CD14-positive monocyte (primary cell): ENCODE results near the gene MLYCD. TPM values are rescaled to one million over a fixed set of nuclear protein-coding genes. Genes with fewer than 3 reads are reported as not detected.

Experiments
- DNase-seq, 3 donors: peaks; one replicate each; pipeline ENCODE4 v3.0.0-alpha.2; 2011 to 2022
- H2AFZ ChIP-seq: 2 replicates; pipeline ENCODE4 v1.6.0; 2012; ENCODE audit warnings: mild to moderate bottlenecking, low read depth, low read length, inconsistent platforms; ENCODE audit not compliant: insufficient read depth, poor library complexity, severe bottlenecking
- H3K27ac ChIP-seq, 2 donors: 1 replicate in 1 of 2; 2 replicates in 1 of 2; pipeline ENCODE4 v1.5.1; 2012 to 2013; ENCODE audit warnings: low read length in 2 of 2, control low read depth in 1 of 2, inconsistent platforms in 1 of 2, low read depth in 1 of 2, mild to moderate bottlenecking in 1 of 2
- H3K27me3 ChIP-seq, 2 donors: one replicate each; pipeline versions ENCODE4 v1.6.0 to v1.6.1; 2011 to 2013; ENCODE audit warnings: low read length in 2 of 2; ENCODE audit not compliant: control insufficient read depth in 2 of 2, insufficient read depth in 2 of 2
- H3K36me3 ChIP-seq, 2 donors: replicated peaks in 1 of 2; 1 replicate in 1 of 2; 2 replicates in 1 of 2; pipeline versions ENCODE4 v1.5.1 to v1.6.1; 2012 to 2013; ENCODE audit warnings: low read length in 2 of 2, control low read depth in 1 of 2, inconsistent platforms in 1 of 2, mild to moderate bottlenecking in 1 of 2; ENCODE audit not compliant: insufficient read depth in 2 of 2, control insufficient read depth in 1 of 2
- H3K4me1 ChIP-seq, 2 donors: 1 replicate in 1 of 2; 2 replicates in 1 of 2; pipeline versions ENCODE4 v1.5.1 to v1.6.1; 2012 to 2013; ENCODE audit warnings: low read length in 2 of 2, control low read depth in 1 of 2, inconsistent platforms in 1 of 2, mild to moderate bottlenecking in 1 of 2, moderate library complexity in 1 of 2; ENCODE audit not compliant: insufficient read depth in 2 of 2, control insufficient read depth in 1 of 2
- H3K4me2 ChIP-seq: replicated peaks from 2 replicates; pipeline ENCODE3; 2012; ENCODE audit warnings: low read length, moderate library complexity, mild to moderate bottlenecking; ENCODE audit not compliant: poor library complexity, severe bottlenecking; ENCODE audit errors: extremely low read depth
- H3K4me3 ChIP-seq, 3 experiments: fragments of 200-600 bp in 1 of 3; sonication (generic) in 1 of 3; replicated peaks in 1 of 3; 1 replicate in 2 of 3; 2 replicates in 1 of 3; pipeline ENCODE4 v1.5.1; 2011 to 2013; ENCODE audit warnings: low read length in 3 of 3, mild to moderate bottlenecking in 3 of 3, control low read depth in 2 of 3, low read depth in 2 of 3, inconsistent platforms in 1 of 3, moderate library complexity in 1 of 3
- H3K79me2 ChIP-seq: 2 replicates; pipeline ENCODE4 v1.6.0; 2012; ENCODE audit warnings: mild to moderate bottlenecking, control low read depth, inconsistent platforms, low read length, moderate library complexity; ENCODE audit not compliant: insufficient read depth
- H3K9ac ChIP-seq: 2 replicates; pipeline ENCODE4 v1.6.0; 2017; ENCODE audit warnings: low read length, mild to moderate bottlenecking; ENCODE audit not compliant: insufficient read depth, poor library complexity, severe bottlenecking
- H3K9me3 ChIP-seq, 2 donors: replicated peaks in 1 of 2; 1 replicate in 1 of 2; 2 replicates in 1 of 2; pipeline versions ENCODE4 v1.5.1 to v1.6.1; 2012 to 2013; ENCODE audit warnings: low read length in 2 of 2, control low read depth in 1 of 2; ENCODE audit not compliant: control insufficient read depth in 1 of 2, insufficient read depth in 1 of 2
- H4K20me1 ChIP-seq: 2 replicates; pipeline ENCODE4 v1.6.0; 2012; ENCODE audit warnings: mild to moderate bottlenecking, low read length, control low read depth, moderate library complexity; ENCODE audit not compliant: insufficient read depth
- H3K27ac Mint-ChIP-seq, 7 donors: one replicate each; pipeline ENCODE4 v1.8.0; 2020; ENCODE audit warnings: mild to moderate bottlenecking in 7 of 7, mixed read lengths in 7 of 7, moderate library complexity in 6 of 7, inconsistent platforms in 2 of 7
- H3K27me3 Mint-ChIP-seq, 3 donors: one replicate each; pipeline ENCODE4 v1.8.0; 2021 to 2022; ENCODE audit warnings: low read depth in 3 of 3, mild to moderate bottlenecking in 3 of 3, mixed read lengths in 3 of 3, moderate library complexity in 3 of 3, inconsistent platforms in 1 of 3
- H3K36me3 Mint-ChIP-seq, 2 donors: one replicate each; pipeline ENCODE4 v1.8.0; 2020; ENCODE audit warnings: mixed read lengths in 2 of 2, inconsistent platforms in 1 of 2, mild to moderate bottlenecking in 1 of 2
- H3K4me1 Mint-ChIP-seq: one replicate; pipeline ENCODE4 v1.8.0; 2020; ENCODE audit warnings: mild to moderate bottlenecking, mixed read lengths
- H3K4me3 Mint-ChIP-seq, 2 donors: one replicate each; pipeline ENCODE4 v1.8.0; 2020; ENCODE audit warnings: mild to moderate bottlenecking in 2 of 2, mixed read lengths in 2 of 2, moderate library complexity in 1 of 2
- H3K9me3 Mint-ChIP-seq, 7 donors: one replicate each; pipeline ENCODE4 v1.8.0; 2020 to 2022; ENCODE audit warnings: mixed read lengths in 7 of 7, mild to moderate bottlenecking in 6 of 7, moderate library complexity in 6 of 7, inconsistent platforms in 2 of 7
- WGBS: methylation state at CpG from one replicate; pipeline ENCODE4 v1.1.5; 2013; ENCODE audit warnings: missing lambda C conversion rate; ENCODE audit not compliant: insufficient coverage; 5-methylcytosine and 5-hydroxymethylcytosine counted together
- intact Hi-C, 2 donors: fragments of 100-400 bp; cut with micrococcal nuclease; formaldehyde crosslinking; loops; one replicate each; pipeline versions ENCODE4 v1.15.0 to v1.15.1; 2023
- polyA plus RNA-seq, 3 donors: library from polyadenylated mRNA; depleted of rRNA in 1 of 3; unstranded in 2 of 3; stranded (reverse) in 1 of 3; fragments of 300-500 nt in 2 of 3; fragments of >200 nt in 1 of 3; fragmentation: Illumina TruSeq in 2 of 3; gene quantifications; 1 replicate in 2 of 3; 2 replicates in 1 of 3; pipeline ENCODE4 v1.2.3, GENCODE V29; 2012 to 2021
- TF ChIP-seq, protein P1 (sequence below): fragments of 200-600 bp; IDR thresholded peaks from one replicate; pipeline ENCODE4 v1.8.0; 2022; ENCODE audit warnings: antibody characterized with exemption, mild to moderate bottlenecking

MLYCD gene
- polyA plus RNA-seq, 3 donors: 1.2 to 2.4 (median 1.3) TPM

DNA sequence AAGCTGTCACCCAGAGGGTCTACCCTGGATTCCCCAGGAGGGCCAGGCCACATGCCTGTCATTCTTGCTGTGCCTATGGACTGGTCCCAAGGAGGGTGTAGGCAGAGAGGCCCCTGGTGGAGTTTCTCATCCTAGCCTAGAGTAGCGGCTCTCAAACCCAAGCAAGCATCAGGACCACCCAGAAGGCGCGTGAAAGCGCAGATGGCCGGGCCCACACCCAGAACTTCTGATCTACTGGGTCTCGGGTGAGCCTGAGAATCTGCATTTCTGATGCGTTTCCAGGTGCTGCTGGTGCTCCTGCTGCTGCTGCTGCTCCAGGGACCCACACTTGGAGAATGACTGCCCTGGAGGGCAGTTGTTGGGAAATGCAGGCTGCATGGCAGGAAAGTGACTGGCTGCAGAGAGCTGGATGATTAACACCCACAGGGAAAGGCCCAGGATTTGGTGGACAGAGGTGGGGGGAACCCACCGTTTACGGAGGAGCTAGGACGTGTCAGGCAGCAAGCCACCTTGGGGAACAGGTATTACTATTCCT, 44.7 kb downstream of the MLYCD start:
- Histone ChIP-seq H3K27me3 (no peaks in the 10 kb centered on the region), H3K9ac (no peak overlapping the region), H2AFZ (no peak overlapping the region), H3K4me2 (no peak overlapping the region), H4K20me1 (no peaks in the 10 kb centered on the region), H3K9me3 (no peaks in the 10 kb centered on the region), H3K27ac (no peak overlapping the region), H3K79me2 (no peaks in the 10 kb centered on the region), H3K36me3 (no peaks in the 10 kb centered on the region), H3K4me1 (peaks cover 16% of the 10 kb centered on the region in 2 donors), H3K4me3 (no peak overlapping the region)
- H3K27me3 Mint-ChIP-seq: peaks cover 0 to 5% (median 5%) of the 10 kb centered on the region in 3 donors
- TF ChIP-seq, protein P1, sequence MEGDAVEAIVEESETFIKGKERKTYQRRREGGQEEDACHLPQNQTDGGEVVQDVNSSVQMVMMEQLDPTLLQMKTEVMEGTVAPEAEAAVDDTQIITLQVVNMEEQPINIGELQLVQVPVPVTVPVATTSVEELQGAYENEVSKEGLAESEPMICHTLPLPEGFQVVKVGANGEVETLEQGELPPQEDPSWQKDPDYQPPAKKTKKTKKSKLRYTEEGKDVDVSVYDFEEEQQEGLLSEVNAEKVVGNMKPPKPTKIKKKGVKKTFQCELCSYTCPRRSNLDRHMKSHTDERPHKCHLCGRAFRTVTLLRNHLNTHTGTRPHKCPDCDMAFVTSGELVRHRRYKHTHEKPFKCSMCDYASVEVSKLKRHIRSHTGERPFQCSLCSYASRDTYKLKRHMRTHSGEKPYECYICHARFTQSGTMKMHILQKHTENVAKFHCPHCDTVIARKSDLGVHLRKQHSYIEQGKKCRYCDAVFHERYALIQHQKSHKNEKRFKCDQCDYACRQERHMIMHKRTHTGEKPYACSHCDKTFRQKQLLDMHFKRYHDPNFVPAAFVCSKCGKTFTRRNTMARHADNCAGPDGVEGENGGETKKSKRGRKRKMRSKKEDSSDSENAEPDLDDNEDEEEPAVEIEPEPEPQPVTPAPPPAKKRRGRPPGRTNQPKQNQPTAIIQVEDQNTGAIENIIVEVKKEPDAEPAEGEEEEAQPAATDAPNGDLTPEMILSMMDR: no peak
- H3K9me3 Mint-ChIP-seq: peaks cover 0 to 10% (median 2%) of the 10 kb centered on the region in 7 donors
- peaks cover 12% of the 10 kb centered on the region for H3K4me1 Mint-ChIP-seq
- 94% methylated on average over 9 of the region's 10 CpGs for WGBS
- intact Hi-C loops: no loop called here
- no peak for DNase-seq
- H3K27ac Mint-ChIP-seq: no peak overlapping the region
- H3K4me3 Mint-ChIP-seq: no peak overlapping the region
- peaks cover 4% of the 10 kb centered on the region in 2 donors for H3K36me3 Mint-ChIP-seq

DNA sequence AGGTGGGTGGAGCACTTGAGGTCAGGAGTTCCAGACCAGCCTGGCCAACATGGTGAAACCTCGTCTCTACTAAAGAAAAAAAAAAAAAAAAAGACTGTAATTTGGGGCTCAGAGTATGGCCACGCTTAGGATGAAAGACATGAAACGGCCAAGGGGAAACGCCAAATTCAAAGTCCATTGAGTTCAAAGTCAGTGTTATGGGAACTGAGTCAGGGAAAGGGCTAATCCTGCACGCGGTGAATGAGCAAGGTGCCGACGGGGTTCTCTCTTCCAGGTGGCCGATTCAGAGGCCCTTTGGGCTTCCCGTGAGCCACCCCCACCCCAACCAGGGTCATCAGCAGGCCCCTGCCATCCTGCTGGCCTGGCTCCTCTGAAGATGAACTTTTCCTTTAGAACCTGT, 46.7 kb downstream of the MLYCD start:
- no peaks in the 10 kb centered on the region for H3K36me3 Mint-ChIP-seq
- TF ChIP-seq, protein P1: no peak
- no peaks in the 10 kb centered on the region for H3K4me1 Mint-ChIP-seq
- H3K4me3 ChIP-seq: no peak overlapping the region
- no peak overlapping the region for H3K27ac ChIP-seq
- H3K79me2 ChIP-seq: no peaks in the 10 kb centered on the region
- H3K9me3 ChIP-seq: no peaks in the 10 kb centered on the region
- no peak overlapping the region for H3K27ac Mint-ChIP-seq
- intact Hi-C loops: no loop called here
- H3K36me3 ChIP-seq: no peaks in the 10 kb centered on the region
- H3K9ac ChIP-seq: no peak overlapping the region
- 89% methylated on average over 6 of the region's 10 CpGs for WGBS
- peaks cover 0 to 9% (median 5%) of the 10 kb centered on the region in 3 donors for H3K27me3 Mint-ChIP-seq
- H3K4me1 ChIP-seq: no peaks in the 10 kb centered on the region
- H3K9me3 Mint-ChIP-seq: no peaks in the 10 kb centered on the region
- no peak overlapping the region for H2AFZ ChIP-seq
- H3K4me3 Mint-ChIP-seq: no peak overlapping the region
- H4K20me1 ChIP-seq: no peaks in the 10 kb centered on the region
- DNase-seq: no peak
- H3K4me2 ChIP-seq: no peak overlapping the region
- no peaks in the 10 kb centered on the region for H3K27me3 ChIP-seq
